Body of pancreas (tissue), 4 donors: Measurements from ENCODE around the gene DRC7. TPM values are rescaled to one million over a fixed set of nuclear protein-coding genes. Genes with fewer than 3 reads are reported as not detected.

Experiments used
- ATAC-seq: fragments of 150-250 bp; one replicate; pipeline ENCODE4 v1.9.1; 2016
- DNase-seq, 4 donors: peaks; one replicate each; pipeline ENCODE4 v3.0.0-alpha.2; 2019
- H3K27ac ChIP-seq, 4 donors: fragments of 200-600 bp; sonication (generic); 1 replicate in 3 of 4; 2 replicates in 1 of 4; pipeline versions ENCODE4 v1.5.1 to v1.6.1; 2016 to 2019; ENCODE audit warnings: mild to moderate bottlenecking in 1 of 4, mixed read lengths in 1 of 4, moderate library complexity in 1 of 4
- H3K27me3 ChIP-seq, 2 donors: fragments of 200-600 bp; sonication (generic); one replicate each; pipeline ENCODE4 v1.6.0; 2016; ENCODE audit warnings: mild to moderate bottlenecking in 1 of 2
- H3K36me3 ChIP-seq, 2 donors: fragments of 200-600 bp; sonication (generic); replicated peaks in 1 of 2; 2 replicates each; pipeline ENCODE4 v1.5.1; 2016; ENCODE audit warnings: low read depth in 2 of 2; ENCODE audit not compliant: insufficient read depth in 1 of 2
- H3K4me1 ChIP-seq: fragments of 200-600 bp; sonication (generic); one replicate; pipeline ENCODE4 v1.6.0; 2016
- H3K4me3 ChIP-seq, 2 donors: fragments of 200-600 bp; sonication (generic); 1 replicate in 1 of 2; 2 replicates in 1 of 2; pipeline ENCODE4 v1.5.1; 2016 to 2019
- H3K9me3 ChIP-seq, 3 donors: fragments of 200-600 bp; sonication (generic); 1 replicate in 2 of 3; 2 replicates in 1 of 3; pipeline ENCODE4 v1.5.1; 2016
- POLR2A ChIP-seq, 3 donors: fragments of 450-650 bp; IDR thresholded peaks; one replicate each; pipeline ENCODE4 v1.6.1; 2016; ENCODE audit warnings: antibody characterized with exemption in 3 of 3, mild to moderate bottlenecking in 2 of 3
- WGBS, 2 donors: methylation state at CpG; one replicate each; pipeline ENCODE4 v1.1.5; 2017; 5-methylcytosine and 5-hydroxymethylcytosine counted together
- intact Hi-C: fragments of 100-400 bp; cut with DNase I; formaldehyde crosslinking; loops from one replicate; pipeline ENCODE4 v1.15.1; 2023
- total RNA-seq, 2 donors: library from RNA; depleted of rRNA; stranded (reverse); fragments of >200 nt; gene quantifications; one replicate each; pipeline ENCODE4 v1.1.0, GENCODE V29; 2016
- TF ChIP-seq, protein P1 (sequence below), 7 experiments: fragments of 450-650 bp in 4 of 7; fragments of 200-600 bp in 3 of 7; sonication (generic) in 3 of 7; IDR thresholded peaks; one replicate each; pipeline ENCODE4 v1.5.1; 2016 to 2019; ENCODE audit warnings: antibody characterized with exemption in 7 of 7

Gene DRC7
- total RNA-seq, 2 donors from 2014 or later: 1.3 TPM; not detected in 1

DNA sequence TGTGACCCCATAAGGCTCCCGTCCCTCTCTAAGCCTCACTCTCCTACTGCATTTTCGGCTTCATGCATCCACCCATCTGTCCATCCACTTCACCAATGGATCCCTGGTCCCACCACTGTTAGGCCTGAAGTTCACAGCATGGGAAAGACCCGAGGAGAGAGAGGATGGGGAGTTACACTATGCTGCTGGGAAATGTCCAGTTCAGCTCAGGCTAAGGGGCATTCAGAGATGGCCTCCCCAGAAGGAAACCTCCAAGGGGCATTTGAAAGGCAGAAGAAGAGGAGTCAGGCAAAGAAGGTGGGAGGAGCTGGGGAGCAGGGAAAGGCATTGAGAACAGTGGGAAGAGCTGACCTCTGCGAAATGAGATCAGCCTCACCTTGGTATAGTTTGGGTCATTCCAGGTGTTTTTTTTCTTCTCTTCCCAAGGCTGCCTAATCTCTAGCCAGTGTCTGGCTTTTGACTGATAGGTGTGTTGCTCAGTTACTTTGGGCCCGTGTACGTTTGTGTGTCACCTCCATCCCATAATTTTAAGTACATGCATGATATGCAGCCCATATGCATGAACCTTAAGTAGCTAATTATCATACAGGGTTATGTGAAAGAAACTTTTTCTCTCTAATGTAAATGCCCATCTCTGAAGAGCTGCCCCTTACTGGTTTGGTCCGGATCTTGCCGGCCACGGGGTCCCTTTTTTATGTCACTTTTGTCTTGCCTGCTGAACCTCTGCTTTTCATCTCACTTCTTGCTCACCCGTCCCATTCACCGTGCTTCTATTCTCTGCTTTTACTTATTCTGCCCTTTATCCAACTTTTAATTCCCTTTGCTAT lies 11.6 kb upstream of the DRC7 start:
- no peak for TF ChIP-seq POLR2A (IDR thresholded peaks at IDR 0.05)
- TF ChIP-seq, protein P1, sequence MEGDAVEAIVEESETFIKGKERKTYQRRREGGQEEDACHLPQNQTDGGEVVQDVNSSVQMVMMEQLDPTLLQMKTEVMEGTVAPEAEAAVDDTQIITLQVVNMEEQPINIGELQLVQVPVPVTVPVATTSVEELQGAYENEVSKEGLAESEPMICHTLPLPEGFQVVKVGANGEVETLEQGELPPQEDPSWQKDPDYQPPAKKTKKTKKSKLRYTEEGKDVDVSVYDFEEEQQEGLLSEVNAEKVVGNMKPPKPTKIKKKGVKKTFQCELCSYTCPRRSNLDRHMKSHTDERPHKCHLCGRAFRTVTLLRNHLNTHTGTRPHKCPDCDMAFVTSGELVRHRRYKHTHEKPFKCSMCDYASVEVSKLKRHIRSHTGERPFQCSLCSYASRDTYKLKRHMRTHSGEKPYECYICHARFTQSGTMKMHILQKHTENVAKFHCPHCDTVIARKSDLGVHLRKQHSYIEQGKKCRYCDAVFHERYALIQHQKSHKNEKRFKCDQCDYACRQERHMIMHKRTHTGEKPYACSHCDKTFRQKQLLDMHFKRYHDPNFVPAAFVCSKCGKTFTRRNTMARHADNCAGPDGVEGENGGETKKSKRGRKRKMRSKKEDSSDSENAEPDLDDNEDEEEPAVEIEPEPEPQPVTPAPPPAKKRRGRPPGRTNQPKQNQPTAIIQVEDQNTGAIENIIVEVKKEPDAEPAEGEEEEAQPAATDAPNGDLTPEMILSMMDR (IDR thresholded peaks at IDR 0.05): no peak
- 66 to 70% methylated on average over 11 of the region's 11 CpGs for WGBS, 2 donors
- Histone ChIP-seq H3K27me3 (no peaks in the 10 kb centered on the region), H3K4me3 (no peak overlapping the region), H3K27ac (peak overlapping the region in 1 of 4 donors; percentile 16), H3K9me3 (no peaks in the 10 kb centered on the region), H3K4me1 (peaks cover 19% of the 10 kb centered on the region), H3K36me3 (no peaks in the 10 kb centered on the region)
- DNase-seq (no peak), ATAC-seq (peak; percentile 72)
- intact Hi-C loops: no loop called here

DNA sequence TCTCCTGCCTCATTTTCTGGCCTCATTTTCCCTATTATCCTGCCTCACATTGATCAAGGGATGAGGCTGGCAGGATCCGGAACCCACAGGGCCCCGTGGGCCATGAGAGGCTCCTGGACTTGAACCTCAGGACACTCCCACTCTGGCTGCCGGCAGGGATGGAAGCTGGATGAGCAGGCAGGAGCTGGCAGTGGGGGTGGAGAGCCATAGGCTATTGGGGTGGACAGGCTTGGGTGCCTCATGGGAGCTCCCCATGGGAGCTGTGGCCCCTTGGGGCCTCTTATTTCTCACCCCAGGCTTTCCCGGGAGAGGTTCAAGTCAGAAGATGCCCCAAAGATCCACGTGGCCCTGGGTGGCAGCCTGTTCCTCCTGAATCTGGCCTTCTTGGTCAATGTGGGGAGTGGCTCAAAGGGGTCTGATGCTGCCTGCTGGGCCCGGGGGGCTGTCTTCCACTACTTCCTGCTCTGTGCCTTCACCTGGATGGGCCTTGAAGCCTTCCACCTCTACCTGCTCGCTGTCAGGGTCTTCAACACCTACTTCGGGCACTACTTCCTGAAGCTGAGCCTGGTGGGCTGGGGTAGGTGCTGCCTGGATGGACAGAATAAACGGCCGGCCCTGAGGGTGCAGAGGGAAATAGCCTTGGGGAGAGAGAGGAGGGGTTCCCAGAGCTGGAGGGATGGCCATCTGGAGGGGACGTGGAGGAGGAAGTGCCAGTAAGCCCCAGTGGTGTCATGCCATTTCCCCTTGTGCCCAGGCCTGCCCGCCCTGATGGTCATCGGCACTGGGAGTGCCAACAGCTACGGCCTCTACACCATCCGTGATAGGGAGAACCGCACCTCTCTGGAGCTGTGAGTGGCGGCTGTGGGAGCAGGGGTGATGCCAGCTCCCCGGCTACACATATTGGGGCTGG lies 10.7 kb upstream of the DRC7 start:
- Histone ChIP-seq H3K9me3 (no peaks in the 10 kb centered on the region), H3K36me3 (no peaks in the 10 kb centered on the region), H3K4me1 (peaks cover 21% of the 10 kb centered on the region), H3K27ac (no peak overlapping the region), H3K4me3 (no peak overlapping the region), H3K27me3 (no peaks in the 10 kb centered on the region)
- 79 to 87% methylated on average over 15 to 18 of the region's 18 CpGs for WGBS, 2 donors
- TF ChIP-seq POLR2A (IDR thresholded peaks at IDR 0.05): no peak
- TF ChIP-seq, protein P1 (IDR thresholded peaks at IDR 0.05): no peak
- ATAC-seq (no peak), DNase-seq (no peak)
- intact Hi-C loops: no loop called here

DNA sequence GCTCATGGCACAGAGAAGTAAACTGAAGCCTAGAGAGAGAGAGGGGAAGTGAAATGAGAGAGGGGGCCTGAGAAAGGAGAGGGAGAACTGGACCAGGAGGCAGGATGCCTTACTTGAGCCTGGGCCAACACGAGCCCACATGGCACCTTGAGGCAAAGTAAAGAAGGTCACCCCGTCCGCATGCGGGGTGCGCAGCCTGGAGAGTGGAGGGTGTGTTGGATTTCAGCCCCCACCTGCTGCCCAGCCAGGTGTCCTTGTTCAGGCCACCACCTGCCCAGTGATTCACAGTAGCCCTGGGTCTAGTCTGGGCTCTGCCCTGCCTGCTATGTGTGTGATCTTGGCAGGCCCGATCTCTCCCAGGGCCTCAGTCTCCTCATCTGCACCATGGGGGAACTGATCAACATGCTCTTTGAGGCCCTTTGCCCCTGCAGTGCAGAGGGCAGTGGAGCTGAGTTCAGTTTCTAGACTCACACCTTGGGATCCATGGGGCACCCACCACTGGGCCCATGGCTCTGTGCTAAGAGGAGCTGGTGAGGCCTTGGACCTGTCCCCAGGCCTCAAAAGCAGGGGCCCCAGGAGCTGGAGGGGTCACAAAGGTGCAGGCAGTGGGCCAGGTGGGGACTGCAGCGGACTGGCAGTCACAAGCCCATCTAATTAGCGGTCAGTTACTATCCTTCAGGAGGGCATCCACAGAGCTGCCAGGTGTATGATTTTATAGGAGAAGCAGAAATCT lies 9.8 kb upstream of the DRC7 start:
- intact Hi-C loops: no loop called here
- no peaks in the 10 kb centered on the region for H3K9me3 ChIP-seq
- H3K27me3 ChIP-seq: no peaks in the 10 kb centered on the region
- H3K36me3 ChIP-seq: no peaks in the 10 kb centered on the region
- no peak for TF ChIP-seq POLR2A (IDR thresholded peaks at IDR 0.05)
- TF ChIP-seq, protein P1 (IDR thresholded peaks at IDR 0.05): no peak
- ATAC-seq (no peak), DNase-seq (no peak)
- H3K27ac ChIP-seq: no peak overlapping the region
- H3K4me1 ChIP-seq: peaks cover 30% of the 10 kb centered on the region
- 96 to 97% methylated on average over 6 to 8 of the region's 8 CpGs for WGBS, 2 donors
- H3K4me3 ChIP-seq: no peak overlapping the region

DNA sequence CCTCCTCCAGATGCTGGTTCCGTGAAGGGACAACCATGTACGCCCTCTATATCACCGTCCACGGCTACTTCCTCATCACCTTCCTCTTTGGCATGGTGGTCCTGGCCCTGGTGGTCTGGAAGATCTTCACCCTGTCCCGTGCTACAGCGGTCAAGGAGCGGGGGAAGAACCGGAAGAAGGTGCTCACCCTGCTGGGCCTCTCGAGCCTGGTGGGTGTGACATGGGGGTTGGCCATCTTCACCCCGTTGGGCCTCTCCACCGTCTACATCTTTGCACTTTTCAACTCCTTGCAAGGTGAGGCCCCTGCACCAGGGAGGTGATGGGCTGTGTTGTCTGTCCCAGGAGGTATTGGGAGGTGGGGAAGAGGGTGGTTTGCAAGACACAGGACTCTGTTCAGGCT lies 9.0 kb upstream of the DRC7 start:
- H3K27me3 ChIP-seq: no peaks in the 10 kb centered on the region
- WGBS, 2 donors: 93 to 96% methylated on average over 11 of the region's 11 CpGs
- no peak overlapping the region for H3K4me3 ChIP-seq
- no peak overlapping the region for H3K27ac ChIP-seq
- DNase-seq (no peak), ATAC-seq (no peak)
- H3K4me1 ChIP-seq: peaks cover 38% of the 10 kb centered on the region
- TF ChIP-seq, protein P1 (IDR thresholded peaks at IDR 0.05): no peak
- no peak for TF ChIP-seq POLR2A (IDR thresholded peaks at IDR 0.05)
- no peaks in the 10 kb centered on the region for H3K9me3 ChIP-seq
- no peaks in the 10 kb centered on the region for H3K36me3 ChIP-seq
- intact Hi-C loops: no loop called here
